Kidney (tissue), 14 donors: Measurements from ENCODE around the gene SEMA3C. TPM values are rescaled to one million over a fixed set of nuclear protein-coding genes. Genes with fewer than 3 reads are reported as not detected.

Source experiments
- DNase-seq, 5 donors: peaks; one replicate each; pipeline ENCODE4 v3.0.0-alpha.2; 2013 to 2020
- FAIRE-seq: peaks from 2 replicates; lab custom pipeline; 2012; peaks lifted over from hg19 to GRCh38; lab: Jason Lieb, UNC
- H3K27ac ChIP-seq, 2 donors: one replicate each; pipeline ENCODE4 v1.7.0; 2013; ENCODE audit warnings: low read depth in 2 of 2, low read length in 2 of 2, inconsistent platforms in 1 of 2
- H3K27me3 ChIP-seq: one replicate; pipeline ENCODE4 v1.7.1; 2013; ENCODE audit warnings: low read length, inconsistent platforms; ENCODE audit not compliant: control insufficient read depth, insufficient read depth
- H3K36me3 ChIP-seq, 3 donors: one replicate each; pipeline versions ENCODE4 v1.7.0 to v1.7.1; 2013; ENCODE audit warnings: low read length in 3 of 3, control low read depth in 1 of 3, inconsistent platforms in 1 of 3; ENCODE audit not compliant: insufficient read depth in 3 of 3, control insufficient read depth in 2 of 3
- H3K4me1 ChIP-seq, 3 donors: one replicate each; pipeline versions ENCODE4 v1.7.0 to v1.7.1; 2013; ENCODE audit warnings: low read length in 3 of 3, inconsistent platforms in 1 of 3, low read depth in 1 of 3; ENCODE audit not compliant: control insufficient read depth in 2 of 3, insufficient read depth in 2 of 3
- H3K4me3 ChIP-seq, 3 donors: one replicate each; pipeline versions ENCODE4 v1.7.0 to v1.8.1; 2013; ENCODE audit warnings: low read length in 3 of 3, control low read depth in 1 of 3, inconsistent platforms in 1 of 3
- H3K9ac ChIP-seq, 3 donors: one replicate each; pipeline versions ENCODE4 v1.7.0 to v1.7.1; 2013; ENCODE audit warnings: low read length in 3 of 3, control low read depth in 1 of 3, inconsistent platforms in 1 of 3
- H3K9me3 ChIP-seq, 3 donors: one replicate each; pipeline versions ENCODE4 v1.7.0 to v1.7.1; 2013; ENCODE audit warnings: low read length in 3 of 3, control low read depth in 1 of 3, inconsistent platforms in 1 of 3; ENCODE audit not compliant: control insufficient read depth in 2 of 3, insufficient read depth in 1 of 3
- CTCF ChIP-seq: IDR thresholded peaks from 3 replicates; pipeline ENCODE4 v1.5.1; 2012; ENCODE audit warnings: mild to moderate bottlenecking, moderate library complexity, borderline replicate concordance; ENCODE audit not compliant: insufficient read depth; ENCODE audit errors: extremely low read depth
- intact Hi-C: fragments of 100-400 bp; cut with DNase I; formaldehyde crosslinking; loops from one replicate; pipeline ENCODE4 v1.11.1; 2022
- polyA plus RNA-seq: library from polyadenylated mRNA; stranded (reverse); fragments of 350-450 nt; fragmentation: Illumina TruSeq; extraction: RNeasy Lipid Tissue Mini Kit (QIAGEN cat#74804); gene quantifications from one replicate; pipeline ENCODE4 v1.2.3, GENCODE V29; 2014; ENCODE audit warnings: low read depth, low replicate concordance; ENCODE audit not compliant: insufficient read depth
- total RNA-seq: library from RNA; stranded (reverse); fragmentation: NEBNext Ultra II Directional; extraction: Animal tissue kit (Norgen Biotek cat#: 25700); gene quantifications from one replicate; pipeline ENCODE4 v1.2.1, GENCODE V29; 2021
- donor health status: control.
- donor health status: control.
- donor health status: control.
- donor health status: control.
- donor health status: control.
- donor health status: DM: yes; HTN: yes; CAD: no.
- donor health status: Normal renal cell carcinoma (clear cell type).

Gene SEMA3C
- total and polyA plus RNA-seq, 2 donors from 2014 or later: 3.9 to 17.2 TPM

GRCh38 chr7:80707318-80707717, 211.5 kb downstream of the SEMA3C start:
- H3K27me3 ChIP-seq: no peaks in the 10 kb centered on the region
- H3K36me3 ChIP-seq: no peaks in the 10 kb centered on the region
- no peak overlapping the region for H3K9ac ChIP-seq
- intact Hi-C loops: no loop called here
- H3K4me3 ChIP-seq: no peak overlapping the region
- H3K9me3 ChIP-seq: no peaks in the 10 kb centered on the region
- DNase-seq (no peak), FAIRE-seq (no peak)
- no peak overlapping the region for H3K27ac ChIP-seq
- TF ChIP-seq CTCF: no peak
- no peaks in the 10 kb centered on the region for H3K4me1 ChIP-seq

GRCh38 chr7:80705130-80705781, 213.6 kb downstream of the SEMA3C start:
- intact Hi-C loops: no loop called here
- no peaks in the 10 kb centered on the region for H3K36me3 ChIP-seq
- FAIRE-seq (no peak), DNase-seq (no peak)
- no peak overlapping the region for H3K4me3 ChIP-seq
- no peak overlapping the region for H3K9ac ChIP-seq
- no peak for TF ChIP-seq CTCF
- no peak overlapping the region for H3K27ac ChIP-seq
- no peaks in the 10 kb centered on the region for H3K27me3 ChIP-seq
- H3K4me1 ChIP-seq: no peaks in the 10 kb centered on the region
- no peaks in the 10 kb centered on the region for H3K9me3 ChIP-seq

- Histone ChIP-seq H3K27ac (no peak overlapping the region), H3K4me1 (no peaks in the 10 kb centered on the region), H3K9ac (no peak overlapping the region), H3K36me3 (no peaks in the 10 kb centered on the region), H3K4me3 (no peak overlapping the region), H3K9me3 (no peaks in the 10 kb centered on the region), H3K27me3 (no peaks in the 10 kb centered on the region)
- TF ChIP-seq CTCF: no peak
- intact Hi-C loops: loop anchor here (5.0 kb wide), 1 partner anchor 769 kb away; no protein-coding TSS in a partner anchor
- FAIRE-seq (no peak), DNase-seq (no peak)
These were observed 215.6 kb downstream of the SEMA3C start for GRCh38 chr7:80703272-80703671.
